Endothelial cell of umbilical vein (primary cell): ENCODE results near the gene SATB1. TPM values are rescaled to one million over a fixed set of nuclear protein-coding genes. Genes with fewer than 3 reads are reported as not detected.

Experiments
- BruUV-seq: library from RNA; stranded (reverse); fragments of 400-500 nt; replicated peaks from 2 replicates; lab custom pipeline; 2021; lab: Mats Ljungman, UMichigan
- CTCF ChIA-PET: fragments of 300-600, 350-600 bp; sonication (Branson Sonifier 250); formaldehyde crosslinking; loops from one replicate; lab custom pipeline; 2021; ENCODE audit warnings: antibody characterized with exemption, inconsistent platforms; lab: Charles Lee
- POLR2A ChIA-PET: fragments of 300-600, 350-600 bp; sonication (Branson Sonifier 250); formaldehyde crosslinking; loops from one replicate; lab custom pipeline; 2021; ENCODE audit warnings: antibody characterized with exemption, inconsistent platforms; lab: Charles Lee
- DNase-seq: peaks from one replicate; pipeline ENCODE4 v3.0.0-alpha.2; 2011; ENCODE audit warnings: low read depth, low spot score
- FAIRE-seq: peaks from 2 replicates; lab custom pipeline; 2011; peaks lifted over from hg19 to GRCh38; lab: Jason Lieb, UNC
- H2AFZ ChIP-seq: 2 replicates; pipeline ENCODE4 v1.6.0; 2012; ENCODE audit warnings: low read depth, low read length, control low read depth, inconsistent platforms
- H3K27ac ChIP-seq: 2 replicates; pipeline ENCODE4 v1.5.1; 2011; ENCODE audit warnings: low read depth, mild to moderate bottlenecking, control low read depth, low read length, moderate library complexity; ENCODE audit not compliant: insufficient read depth
- H3K27me3 ChIP-seq, 2 experiments: 2 replicates each; pipeline versions ENCODE4 v1.6.0 to v1.6.1; 2011; ENCODE audit warnings: low read length in 2 of 2, mixed read lengths in 1 of 2; ENCODE audit not compliant: control insufficient read depth in 2 of 2, insufficient read depth in 2 of 2
- H3K36me3 ChIP-seq, 2 experiments: 2 replicates in 1 of 2; 3 replicates in 1 of 2; pipeline ENCODE4 v1.5.1; 2011; ENCODE audit warnings: low read length in 2 of 2, mild to moderate bottlenecking in 1 of 2, moderate library complexity in 1 of 2; ENCODE audit not compliant: control insufficient read depth in 2 of 2, insufficient read depth in 2 of 2; ENCODE audit errors: extremely low read depth in 1 of 2
- H3K4me1 ChIP-seq: 3 replicates; pipeline ENCODE4 v1.5.1; 2011; ENCODE audit warnings: mild to moderate bottlenecking, low read length; ENCODE audit not compliant: control insufficient read depth, insufficient read depth; ENCODE audit errors: extremely low read depth
- H3K4me2 ChIP-seq: 2 replicates; pipeline ENCODE4 v1.6.1; 2011; ENCODE audit warnings: low read length, control low read depth, mixed read lengths; ENCODE audit not compliant: insufficient read depth
- H3K4me3 ChIP-seq, 3 experiments: fragments of 200-600 bp in 1 of 3; sonication (generic), shearing (Covaris generic) in 1 of 3; replicated peaks in 1 of 3; 2 replicates each; pipeline ENCODE4 v1.5.1; 2011 to 2016; ENCODE audit warnings: control low read depth in 3 of 3, low read length in 3 of 3, mild to moderate bottlenecking in 2 of 3, inconsistent platforms in 1 of 3, low read depth in 1 of 3, moderate library complexity in 1 of 3; ENCODE audit not compliant: insufficient read depth in 1 of 3
- H3K79me2 ChIP-seq: 2 replicates; pipeline ENCODE4 v1.6.0; 2012; ENCODE audit warnings: low read length, inconsistent platforms; ENCODE audit not compliant: control insufficient read depth, insufficient read depth
- H3K9ac ChIP-seq: replicated peaks from 2 replicates; pipeline ENCODE3; 2011; ENCODE audit warnings: low read length, control low read depth; ENCODE audit not compliant: insufficient read depth; ENCODE audit errors: extremely low read depth
- H3K9me1 ChIP-seq: replicated peaks from 3 replicates; pipeline ENCODE4 v1.6.0; 2011; ENCODE audit warnings: mild to moderate bottlenecking, low read length; ENCODE audit not compliant: control insufficient read depth, insufficient read depth; ENCODE audit errors: extremely low read depth
- H3K9me3 ChIP-seq: replicated peaks from 2 replicates; pipeline ENCODE4 v1.5.1; 2012; ENCODE audit warnings: low read length, inconsistent platforms; ENCODE audit not compliant: control insufficient read depth, insufficient read depth
- H4K20me1 ChIP-seq: replicated peaks from 2 replicates; pipeline ENCODE3; 2011; ENCODE audit warnings: mild to moderate bottlenecking, low read length; ENCODE audit not compliant: control insufficient read depth, insufficient read depth; ENCODE audit errors: extremely low read depth
- EZH2 ChIP-seq: IDR thresholded peaks from 2 replicates; pipeline ENCODE4 v1.6.1; 2012; ENCODE audit warnings: borderline replicate concordance, low read depth, mild to moderate bottlenecking, moderate library complexity, low read length, inconsistent platforms; ENCODE audit not compliant: severe bottlenecking
- FOS ChIP-seq: IDR thresholded peaks from 2 replicates; pipeline ENCODE4 v1.6.1; 2011; ENCODE audit warnings: mild to moderate bottlenecking, low read length, moderate library complexity, borderline replicate concordance; ENCODE audit not compliant: insufficient read depth
- GATA2 ChIP-seq: IDR thresholded peaks from 2 replicates; pipeline ENCODE4 v1.7.0; 2011; ENCODE audit warnings: low read depth, mild to moderate bottlenecking, moderate library complexity, mixed read lengths, low read length; ENCODE audit not compliant: insufficient read length, insufficient read depth
- JUN ChIP-seq: IDR thresholded peaks from 2 replicates; pipeline ENCODE4 v1.6.1; 2011; ENCODE audit warnings: borderline replicate concordance, low read depth; ENCODE audit not compliant: insufficient read length, insufficient read depth
- MYC ChIP-seq: IDR thresholded peaks from one replicate; pipeline ENCODE4 v1.6.1; 2011; ENCODE audit warnings: mild to moderate bottlenecking, low read depth, low read length
- POLR2A ChIP-seq: IDR thresholded peaks from 2 replicates; pipeline ENCODE4 v1.6.1; 2012; ENCODE audit warnings: low read depth, mild to moderate bottlenecking, control low read depth, low read length
- POLR2AphosphoS5 ChIP-seq: IDR thresholded peaks from 2 replicates; pipeline ENCODE4 v1.6.1; 2012; ENCODE audit warnings: low read depth, mild to moderate bottlenecking, control low read depth, low read length, moderate library complexity; ENCODE audit not compliant: insufficient read depth
- dilution Hi-C: fragments of 300-500 bp; cut with MboI; formaldehyde crosslinking; loops from one replicate; pipeline ENCODE4 v1.15.0; 2019; ENCODE audit warnings: low sequenced_read_pairs; ENCODE audit not compliant: extremely low pct_ligation_motif_present
- intact Hi-C: fragments of 100-400 bp; cut with micrococcal nuclease; formaldehyde crosslinking; loops from one replicate; pipeline ENCODE4 v1.10.0; 2022
- polyA plus RNA-seq, 4 experiments: library from polyadenylated mRNA; depleted of rRNA in 3 of 4; stranded (reverse) in 3 of 4; unstranded in 1 of 4; fragments of >200 nt; gene quantifications; 2 replicates each; pipeline versions ENCODE4 v1.2.1 to v1.2.3, GENCODE V29; 2011 to 2012; ENCODE audit warnings: missing spikeins in 1 of 4
- total RNA-seq: library from RNA; stranded (reverse); gene quantifications from 2 replicates; pipeline ENCODE4 v1.2.3, GENCODE V29; 2021
- TF ChIP-seq, protein P1 (sequence below), 2 donors: IDR thresholded peaks; 1 replicate in 1 of 2; 2 replicates in 1 of 2; pipeline ENCODE4 v1.5.1; 2011; ENCODE audit warnings: low read length in 2 of 2, mild to moderate bottlenecking in 2 of 2, moderate library complexity in 2 of 2, control low read depth in 1 of 2, inconsistent platforms in 1 of 2, low read depth in 1 of 2; ENCODE audit not compliant: insufficient read depth in 1 of 2; ENCODE audit errors: extremely low read depth in 1 of 2
- TF ChIP-seq, protein P2 (sequence below): IDR thresholded peaks from 2 replicates; pipeline ENCODE4 v1.6.1; 2011; ENCODE audit not compliant: insufficient read depth, insufficient read length

The SATB1 gene
- total and polyA plus RNA-seq, 2 donors (not counting 3 experiments of a cell fraction or from before 2014, with no cell fraction given), result 3.9 to 6.2 TPM

DNA sequence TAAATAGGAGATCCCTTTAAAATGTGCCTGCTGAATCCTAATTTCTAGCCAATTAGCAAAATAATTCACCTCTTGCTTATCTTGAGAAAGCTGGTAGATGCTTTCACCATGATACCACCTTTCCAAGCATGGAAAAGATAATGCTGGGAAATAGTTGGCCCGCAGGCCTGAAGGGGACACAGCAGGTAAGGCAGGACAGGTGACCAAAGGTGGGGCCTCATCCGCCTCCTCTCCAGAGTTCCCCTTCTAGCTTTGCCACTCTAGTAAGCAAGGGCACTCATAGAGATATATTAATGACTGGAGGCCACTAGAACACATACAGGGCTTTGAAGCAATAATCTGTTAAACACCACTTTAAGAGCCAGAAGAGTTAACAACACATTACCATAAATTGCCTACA is 45.5 kb downstream of the SATB1 start:
- H3K4me3 ChIP-seq, result no peak overlapping the region
- BruUV-seq, result no TSS peak
- H3K79me2 ChIP-seq, result no peaks in the 10 kb centered on the region
- no peak overlapping the region for H3K4me2 ChIP-seq
- ChIA-PET POLR2A (no interaction called here), CTCF (interaction anchor here (1.3 kb wide), 1 partner anchor 9 kb away, joined by 4 read pairs; no protein-coding TSS in a partner anchor)
- DNase-seq (no peak), FAIRE-seq (no peak)
- no peaks in the 10 kb centered on the region for H4K20me1 ChIP-seq
- TF ChIP-seq, protein P1, sequence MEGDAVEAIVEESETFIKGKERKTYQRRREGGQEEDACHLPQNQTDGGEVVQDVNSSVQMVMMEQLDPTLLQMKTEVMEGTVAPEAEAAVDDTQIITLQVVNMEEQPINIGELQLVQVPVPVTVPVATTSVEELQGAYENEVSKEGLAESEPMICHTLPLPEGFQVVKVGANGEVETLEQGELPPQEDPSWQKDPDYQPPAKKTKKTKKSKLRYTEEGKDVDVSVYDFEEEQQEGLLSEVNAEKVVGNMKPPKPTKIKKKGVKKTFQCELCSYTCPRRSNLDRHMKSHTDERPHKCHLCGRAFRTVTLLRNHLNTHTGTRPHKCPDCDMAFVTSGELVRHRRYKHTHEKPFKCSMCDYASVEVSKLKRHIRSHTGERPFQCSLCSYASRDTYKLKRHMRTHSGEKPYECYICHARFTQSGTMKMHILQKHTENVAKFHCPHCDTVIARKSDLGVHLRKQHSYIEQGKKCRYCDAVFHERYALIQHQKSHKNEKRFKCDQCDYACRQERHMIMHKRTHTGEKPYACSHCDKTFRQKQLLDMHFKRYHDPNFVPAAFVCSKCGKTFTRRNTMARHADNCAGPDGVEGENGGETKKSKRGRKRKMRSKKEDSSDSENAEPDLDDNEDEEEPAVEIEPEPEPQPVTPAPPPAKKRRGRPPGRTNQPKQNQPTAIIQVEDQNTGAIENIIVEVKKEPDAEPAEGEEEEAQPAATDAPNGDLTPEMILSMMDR (IDR thresholded peaks at IDR 0.05; ENCODE audit: extremely low read depth in 1 of 2, insufficient read depth in 1 of 2, low read depth in 1 of 2, low read length in 2 of 2), result no peak
- TF ChIP-seq GATA2, result no peak
- no peak for TF ChIP-seq POLR2AphosphoS5
- no peak for TF ChIP-seq JUN
- TF ChIP-seq, protein P2, sequence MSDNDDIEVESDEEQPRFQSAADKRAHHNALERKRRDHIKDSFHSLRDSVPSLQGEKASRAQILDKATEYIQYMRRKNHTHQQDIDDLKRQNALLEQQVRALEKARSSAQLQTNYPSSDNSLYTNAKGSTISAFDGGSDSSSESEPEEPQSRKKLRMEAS, result no peak
- no peak for TF ChIP-seq FOS
- TF ChIP-seq POLR2A, result no peak
- TF ChIP-seq EZH2, result no peak
- TF ChIP-seq MYC, result no peak
- no peaks in the 10 kb centered on the region for H3K4me1 ChIP-seq
- no peak overlapping the region for H3K27ac ChIP-seq
- H2AFZ ChIP-seq, result no peak overlapping the region
- H3K27me3 ChIP-seq, result no peaks in the 10 kb centered on the region
- no peaks in the 10 kb centered on the region for H3K36me3 ChIP-seq
- dilution Hi-C loops, result no loop called here
- H3K9me3 ChIP-seq, result no peaks in the 10 kb centered on the region
- intact Hi-C loops, result no loop called here
- H3K9ac ChIP-seq, result no peak overlapping the region
- H3K9me1 ChIP-seq, result no peaks in the 10 kb centered on the region
